ENCODE results near the gene C2CD4D. TPM values are rescaled to one million over a fixed set of nuclear protein-coding genes. Genes with fewer than 3 reads are reported as not detected.

Gene C2CD4D
- total RNA-seq, 1 donor from 2014 or later: not detected

DNA sequence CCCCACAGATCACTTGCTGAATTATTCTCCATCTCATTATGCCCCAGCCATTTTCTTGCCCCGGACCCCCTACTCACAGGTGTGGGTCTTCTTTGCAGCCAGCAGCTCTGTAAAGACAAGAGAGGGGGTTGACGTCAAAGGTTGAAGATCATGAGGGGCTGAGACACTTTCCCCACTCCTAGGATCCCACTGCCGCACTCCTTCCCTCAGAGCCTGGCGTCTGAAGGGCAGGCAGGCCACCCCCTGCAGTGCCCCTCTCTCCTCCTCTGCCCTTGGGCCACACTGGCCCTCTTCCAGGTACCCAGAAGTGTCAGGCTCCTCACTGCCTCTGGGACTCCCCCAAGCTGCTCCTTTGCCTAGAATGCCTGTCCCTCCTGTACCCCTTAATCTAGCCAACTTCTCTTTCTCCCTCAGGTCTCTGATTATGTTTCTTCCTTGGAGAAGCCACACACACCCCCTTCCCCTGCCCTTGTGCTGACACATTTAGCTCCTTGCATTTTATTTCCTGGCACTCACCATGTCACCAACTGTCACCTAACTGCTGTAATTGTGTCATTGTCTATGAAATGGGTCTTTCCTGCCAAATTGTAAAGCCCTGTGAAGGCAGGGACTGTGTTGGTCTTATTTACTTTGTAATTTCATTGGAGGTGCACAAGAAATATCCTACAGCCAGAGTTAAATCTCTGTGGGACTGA, 10.1 kb downstream of the C2CD4D start:
- H3K27ac ChIP-seq: no peak overlapping the region
- no peak overlapping the region for H3K9ac ChIP-seq
- peaks cover 28% of the 10 kb centered on the region for H3K4me1 Mint-ChIP-seq
- no peak overlapping the region for H2AFZ ChIP-seq (replicated peaks)
- H3K27me3 ChIP-seq: no peaks in the 10 kb centered on the region
- TF ChIP-seq, protein P1, sequence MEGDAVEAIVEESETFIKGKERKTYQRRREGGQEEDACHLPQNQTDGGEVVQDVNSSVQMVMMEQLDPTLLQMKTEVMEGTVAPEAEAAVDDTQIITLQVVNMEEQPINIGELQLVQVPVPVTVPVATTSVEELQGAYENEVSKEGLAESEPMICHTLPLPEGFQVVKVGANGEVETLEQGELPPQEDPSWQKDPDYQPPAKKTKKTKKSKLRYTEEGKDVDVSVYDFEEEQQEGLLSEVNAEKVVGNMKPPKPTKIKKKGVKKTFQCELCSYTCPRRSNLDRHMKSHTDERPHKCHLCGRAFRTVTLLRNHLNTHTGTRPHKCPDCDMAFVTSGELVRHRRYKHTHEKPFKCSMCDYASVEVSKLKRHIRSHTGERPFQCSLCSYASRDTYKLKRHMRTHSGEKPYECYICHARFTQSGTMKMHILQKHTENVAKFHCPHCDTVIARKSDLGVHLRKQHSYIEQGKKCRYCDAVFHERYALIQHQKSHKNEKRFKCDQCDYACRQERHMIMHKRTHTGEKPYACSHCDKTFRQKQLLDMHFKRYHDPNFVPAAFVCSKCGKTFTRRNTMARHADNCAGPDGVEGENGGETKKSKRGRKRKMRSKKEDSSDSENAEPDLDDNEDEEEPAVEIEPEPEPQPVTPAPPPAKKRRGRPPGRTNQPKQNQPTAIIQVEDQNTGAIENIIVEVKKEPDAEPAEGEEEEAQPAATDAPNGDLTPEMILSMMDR (IDR thresholded peaks at IDR 0.05): no peak
- no peak for TF ChIP-seq EZH2 (IDR thresholded peaks at IDR 0.05)
- no peak for TF ChIP-seq EZH2phosphoT487 (IDR thresholded peaks at IDR 0.05)
- H3K9me3 Mint-ChIP-seq: no peaks in the 10 kb centered on the region
- H3K9me3 ChIP-seq (ENCODE audit: low read depth): no peaks in the 10 kb centered on the region
- peaks cover 13% of the 10 kb centered on the region for H3K4me1 ChIP-seq
- H3K4me3 ChIP-seq: peak overlapping the region; percentile 14
- peaks cover 8% of the 10 kb centered on the region for H3F3A ChIP-seq (ENCODE audit: low read depth)
- no peaks in the 10 kb centered on the region for H4K20me1 ChIP-seq (ENCODE audit: low read depth)
- H3K4me2 ChIP-seq: peak overlapping the region; percentile 47
- H3K27ac Mint-ChIP-seq: peak overlapping the region; percentile 23
- no peaks in the 10 kb centered on the region for H3K36me3 ChIP-seq
- peaks cover 18% of the 10 kb centered on the region for H3K27me3 Mint-ChIP-seq (ENCODE audit: insufficient read depth, low read depth)
- H3K36me3 Mint-ChIP-seq: no peaks in the 10 kb centered on the region
- no peaks in the 10 kb centered on the region for H3K79me2 ChIP-seq (ENCODE audit: low read depth)
- no peak for DNase-seq (ENCODE audit: low spot score)
- peak overlapping the region; percentile 24 for H3K4me3 Mint-ChIP-seq

DNA sequence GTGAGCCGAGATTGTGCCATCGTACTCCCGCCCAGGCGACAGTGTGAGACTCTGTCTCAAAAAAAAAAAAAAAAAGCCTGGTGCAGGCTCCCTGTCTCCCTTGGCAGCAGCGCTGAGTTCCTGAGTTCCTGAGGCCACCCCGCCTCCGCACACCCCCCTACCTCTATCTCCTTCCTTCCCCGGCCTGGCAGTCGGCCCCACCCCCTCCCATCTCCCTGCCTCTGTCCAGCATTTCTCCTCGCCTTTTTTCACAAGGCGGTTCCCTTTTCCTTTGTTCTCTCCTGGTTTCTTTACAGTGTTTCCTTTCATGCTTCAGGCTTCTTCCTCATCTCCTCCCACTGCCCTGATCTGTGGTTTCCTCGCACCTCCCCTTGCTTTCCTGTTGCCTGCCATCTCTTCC, 10.7 kb downstream of the C2CD4D start:
- Histone ChIP-seq H3K9ac (no peak overlapping the region), H4K20me1 (ENCODE audit: low read depth) (no peaks in the 10 kb centered on the region), H3F3A (ENCODE audit: low read depth) (peaks cover 8% of the 10 kb centered on the region), H3K79me2 (ENCODE audit: low read depth) (no peaks in the 10 kb centered on the region), H3K27ac (no peak overlapping the region), H3K9me3 (ENCODE audit: low read depth) (no peaks in the 10 kb centered on the region), H3K36me3 (no peaks in the 10 kb centered on the region), H3K4me2 (peak overlapping the region; percentile 47), H2AFZ (replicated peaks) (no peak overlapping the region), H3K27me3 (no peaks in the 10 kb centered on the region), H3K4me1 (peaks cover 13% of the 10 kb centered on the region), H3K4me3 (peak overlapping the region; percentile 14)
- TF ChIP-seq EZH2 (IDR thresholded peaks at IDR 0.05) (no peak), EZH2phosphoT487 (IDR thresholded peaks at IDR 0.05) (no peak)
- TF ChIP-seq, protein P1 (IDR thresholded peaks at IDR 0.05): no peak
- peak overlapping the region; percentile 24 for H3K4me3 Mint-ChIP-seq
- H3K27ac Mint-ChIP-seq: peak overlapping the region; percentile 23
- H3K9me3 Mint-ChIP-seq: no peaks in the 10 kb centered on the region
- peaks cover 28% of the 10 kb centered on the region for H3K4me1 Mint-ChIP-seq
- H3K36me3 Mint-ChIP-seq: no peaks in the 10 kb centered on the region
- H3K27me3 Mint-ChIP-seq (ENCODE audit: insufficient read depth, low read depth): peaks cover 18% of the 10 kb centered on the region
- peak; percentile 88 for DNase-seq (ENCODE audit: low spot score)

DNA sequence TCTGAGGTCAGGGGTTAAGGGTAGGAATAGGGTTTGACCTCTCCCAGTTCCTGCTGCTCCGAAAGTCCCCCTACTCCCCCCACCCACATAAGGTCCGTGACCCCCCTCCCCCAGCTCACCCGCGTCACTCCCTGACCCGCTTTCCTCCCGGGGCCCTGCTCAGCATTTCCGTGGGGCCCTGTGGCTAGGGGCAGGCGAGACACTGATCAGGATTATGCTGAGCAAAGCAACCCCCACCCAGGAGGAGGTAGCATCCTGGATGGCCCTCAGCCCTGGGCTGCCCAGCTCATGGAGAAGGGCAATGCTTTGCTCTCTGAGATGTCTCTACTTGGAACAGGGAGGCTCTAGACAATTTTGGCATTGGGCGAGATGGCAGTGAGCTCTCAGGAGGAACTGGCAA, 11.8 kb downstream of the C2CD4D start:
- H3K36me3 ChIP-seq: no peaks in the 10 kb centered on the region
- peaks cover 15% of the 10 kb centered on the region for H3K27me3 Mint-ChIP-seq (ENCODE audit: insufficient read depth, low read depth)
- H3K36me3 Mint-ChIP-seq: no peaks in the 10 kb centered on the region
- no peak overlapping the region for H3K4me3 ChIP-seq
- H3K9me3 ChIP-seq (ENCODE audit: low read depth): no peaks in the 10 kb centered on the region
- no peak overlapping the region for H3K4me3 Mint-ChIP-seq
- no peak overlapping the region for H2AFZ ChIP-seq (replicated peaks)
- peaks cover 8% of the 10 kb centered on the region for H3F3A ChIP-seq (ENCODE audit: low read depth)
- H3K4me2 ChIP-seq: no peak overlapping the region
- H3K27me3 ChIP-seq: no peaks in the 10 kb centered on the region
- no peaks in the 10 kb centered on the region for H3K9me3 Mint-ChIP-seq
- H3K4me1 Mint-ChIP-seq: peaks cover 28% of the 10 kb centered on the region
- H3K27ac ChIP-seq: no peak overlapping the region
- no peak overlapping the region for H3K9ac ChIP-seq
- DNase-seq (ENCODE audit: low spot score): no peak
- H3K79me2 ChIP-seq (ENCODE audit: low read depth): no peaks in the 10 kb centered on the region
- H3K27ac Mint-ChIP-seq: no peak overlapping the region
- H4K20me1 ChIP-seq (ENCODE audit: low read depth): no peaks in the 10 kb centered on the region
- H3K4me1 ChIP-seq: peaks cover 13% of the 10 kb centered on the region
- TF ChIP-seq EZH2 (IDR thresholded peaks at IDR 0.05) (no peak), EZH2phosphoT487 (IDR thresholded peaks at IDR 0.05) (no peak)
- TF ChIP-seq, protein P1 (IDR thresholded peaks at IDR 0.05): no peak
